Thymus (tissue), 11 donors: ENCODE measurements around the gene MTPN. TPM values are rescaled to one million over a fixed set of nuclear protein-coding genes. Genes with fewer than 3 reads are reported as not detected.

ENCODE experiments used
- DNase-seq, 9 donors: peaks; one replicate each; pipeline ENCODE4 v3.0.0-alpha.2; 2013; ENCODE audit warnings: low spot score in 9 of 9, low read depth in 6 of 9, missing footprints in 1 of 9
- H3K27ac ChIP-seq, 2 donors: one replicate each; pipeline ENCODE4 v1.5.1; 2013; ENCODE audit warnings: control low read depth in 1 of 2, low read depth in 1 of 2, low read length in 1 of 2, mild to moderate bottlenecking in 1 of 2, moderate library complexity in 1 of 2
- H3K27me3 ChIP-seq, 2 donors: one replicate each; pipeline ENCODE4 v1.5.1; 2013; ENCODE audit warnings: low read length in 1 of 2; ENCODE audit not compliant: control insufficient read depth in 2 of 2, insufficient read depth in 1 of 2
- H3K36me3 ChIP-seq, 2 donors: one replicate each; pipeline ENCODE4 v1.5.1; 2013; ENCODE audit warnings: low read length in 1 of 2, mild to moderate bottlenecking in 1 of 2, moderate library complexity in 1 of 2; ENCODE audit not compliant: control insufficient read depth in 2 of 2, insufficient read depth in 2 of 2
- H3K4me1 ChIP-seq, 2 donors: one replicate each; pipeline ENCODE4 v1.5.1; 2013; ENCODE audit warnings: low read length in 2 of 2; ENCODE audit not compliant: control insufficient read depth in 2 of 2, insufficient read depth in 2 of 2
- H3K4me3 ChIP-seq, 2 donors: one replicate each; pipeline ENCODE4 v1.5.1; 2013; ENCODE audit warnings: low read length in 2 of 2, control low read depth in 1 of 2, mild to moderate bottlenecking in 1 of 2
- H3K9me3 ChIP-seq, 2 donors: one replicate each; pipeline ENCODE4 v1.5.1; 2013; ENCODE audit warnings: low read length in 1 of 2, mild to moderate bottlenecking in 1 of 2; ENCODE audit not compliant: control insufficient read depth in 2 of 2, insufficient read depth in 1 of 2
- WGBS: extraction: QIAGEN DNeasy Blood & Tissue Kit; methylation state at CpG from one replicate; pipeline ENCODE4 v1.1.7; 2013; 5-methylcytosine and 5-hydroxymethylcytosine counted together
- polyA plus RNA-seq: library from polyadenylated mRNA; stranded (reverse); fragments of 200-250 nt; gene quantifications from one replicate; pipeline ENCODE4 v1.2.3, GENCODE V29; 2013
- total RNA-seq: library from RNA; stranded (reverse); fragments of 120-200 nt; gene quantifications from one replicate; pipeline ENCODE4 v1.2.4, GENCODE V29; 2013
- donor health status: healthy.

Gene MTPN
- total and polyA plus RNA-seq, 2 donors: 54.2 to 74.7 TPM

GRCh38 chr7:135898226-135898625, 78.9 kb downstream of the MTPN start:
- Histone ChIP-seq H3K27me3 (no peaks in the 10 kb centered on the region), H3K9me3 (no peaks in the 10 kb centered on the region), H3K36me3 (no peaks in the 10 kb centered on the region), H3K27ac (no peak overlapping the region), H3K4me3 (no peak overlapping the region), H3K4me1 (peaks cover 0 to 2% of the 10 kb centered on the region in 2 donors)
- no peak for DNase-seq
- WGBS: 97% methylated on average over 3 of the region's 3 CpGs

- Histone ChIP-seq H3K27ac (no peak overlapping the region), H3K36me3 (no peaks in the 10 kb centered on the region), H3K4me3 (no peak overlapping the region), H3K4me1 (peaks cover 0 to 2% of the 10 kb centered on the region in 2 donors), H3K9me3 (no peaks in the 10 kb centered on the region), H3K27me3 (no peaks in the 10 kb centered on the region)
- WGBS: 93% methylated on average over 3 of the region's 3 CpGs
- DNase-seq: no peak
Measured at GRCh38 chr7:135894816-135895215, 82.3 kb downstream of the MTPN start.

GRCh38 chr7:135889823-135890222, 87.3 kb downstream of the MTPN start:
- WGBS: 94% methylated on average over 6 of the region's 6 CpGs
- no peaks in the 10 kb centered on the region for H3K36me3 ChIP-seq
- no peak overlapping the region for H3K27ac ChIP-seq

GRCh38 chr7:135888740-135889139, 88.4 kb downstream of the MTPN start:
- H3K27ac ChIP-seq: no peak overlapping the region
- 98% methylated on average over 5 of the region's 5 CpGs for WGBS
- H3K9me3 ChIP-seq: no peaks in the 10 kb centered on the region
- no peaks in the 10 kb centered on the region for H3K27me3 ChIP-seq
- H3K4me1 ChIP-seq: no peaks in the 10 kb centered on the region
- H3K4me3 ChIP-seq: no peak overlapping the region
- no peak for DNase-seq
- H3K36me3 ChIP-seq: no peaks in the 10 kb centered on the region

More at GRCh38 chr7:135889823-135890222, 87.3 kb downstream of the MTPN start:
- no peak for DNase-seq
- no peaks in the 10 kb centered on the region for H3K4me1 ChIP-seq
- H3K27me3 ChIP-seq: no peaks in the 10 kb centered on the region
- H3K4me3 ChIP-seq: no peak overlapping the region
- no peaks in the 10 kb centered on the region for H3K9me3 ChIP-seq

- 95% methylated on average over 5 of the region's 5 CpGs for WGBS
- Histone ChIP-seq H3K27ac (no peak overlapping the region), H3K36me3 (no peaks in the 10 kb centered on the region)
Measured at GRCh38 chr7:135886345-135887132, 90.6 kb downstream of the MTPN start.

GRCh38 chr7:135884495-135885232, 92.5 kb downstream of the MTPN start:
- Histone ChIP-seq H3K27ac (no peak overlapping the region), H3K27me3 (no peaks in the 10 kb centered on the region), H3K36me3 (no peaks in the 10 kb centered on the region), H3K4me3 (no peak overlapping the region), H3K9me3 (no peaks in the 10 kb centered on the region), H3K4me1 (no peaks in the 10 kb centered on the region)
- WGBS: 90% methylated on average over 9 of the region's 9 CpGs
- DNase-seq: no peak

More at GRCh38 chr7:135886345-135887132, 90.6 kb downstream of the MTPN start:
- no peaks in the 10 kb centered on the region for H3K27me3 ChIP-seq
- H3K4me3 ChIP-seq: no peak overlapping the region
- H3K9me3 ChIP-seq: no peaks in the 10 kb centered on the region
- no peaks in the 10 kb centered on the region for H3K4me1 ChIP-seq
- DNase-seq: no peak

- H3K9me3 ChIP-seq: no peaks in the 10 kb centered on the region
- H3K27ac ChIP-seq: no peak overlapping the region
- no peaks in the 10 kb centered on the region for H3K27me3 ChIP-seq
- no peaks in the 10 kb centered on the region for H3K4me1 ChIP-seq
- H3K36me3 ChIP-seq: no peaks in the 10 kb centered on the region
- H3K4me3 ChIP-seq: no peak overlapping the region
- no peak for DNase-seq
Measured at GRCh38 chr7:135879233-135879632, 97.9 kb downstream of the MTPN start.

- Histone ChIP-seq H3K27ac (no peak overlapping the region), H3K9me3 (no peaks in the 10 kb centered on the region), H3K27me3 (no peaks in the 10 kb centered on the region), H3K36me3 (no peaks in the 10 kb centered on the region), H3K4me3 (no peak overlapping the region), H3K4me1 (no peaks in the 10 kb centered on the region)
- WGBS: 78% methylated on average over 3 of the region's 3 CpGs
- no peak for DNase-seq
Measured at GRCh38 chr7:135878284-135878683, 98.9 kb downstream of the MTPN start.

- Histone ChIP-seq H3K27me3 (no peaks in the 10 kb centered on the region), H3K4me1 (no peaks in the 10 kb centered on the region), H3K9me3 (no peaks in the 10 kb centered on the region), H3K4me3 (no peak overlapping the region), H3K27ac (no peak overlapping the region), H3K36me3 (no peaks in the 10 kb centered on the region)
- WGBS: 75% methylated on average over 5 of the region's 5 CpGs
- no peak for DNase-seq
Measured at GRCh38 chr7:135877805-135878204, 99.4 kb downstream of the MTPN start.
